Measurements from ENCODE around the gene TP53I13. TPM values are rescaled to one million over a fixed set of nuclear protein-coding genes. Genes with fewer than 3 reads are reported as not detected.

Gene TP53I13
- total and polyA plus RNA-seq, 2 of the 13 experiments (the other 11 are each of a cell fraction or from before 2014, with no cell fraction given), result 16.9 to 25.7 TPM

DNA sequence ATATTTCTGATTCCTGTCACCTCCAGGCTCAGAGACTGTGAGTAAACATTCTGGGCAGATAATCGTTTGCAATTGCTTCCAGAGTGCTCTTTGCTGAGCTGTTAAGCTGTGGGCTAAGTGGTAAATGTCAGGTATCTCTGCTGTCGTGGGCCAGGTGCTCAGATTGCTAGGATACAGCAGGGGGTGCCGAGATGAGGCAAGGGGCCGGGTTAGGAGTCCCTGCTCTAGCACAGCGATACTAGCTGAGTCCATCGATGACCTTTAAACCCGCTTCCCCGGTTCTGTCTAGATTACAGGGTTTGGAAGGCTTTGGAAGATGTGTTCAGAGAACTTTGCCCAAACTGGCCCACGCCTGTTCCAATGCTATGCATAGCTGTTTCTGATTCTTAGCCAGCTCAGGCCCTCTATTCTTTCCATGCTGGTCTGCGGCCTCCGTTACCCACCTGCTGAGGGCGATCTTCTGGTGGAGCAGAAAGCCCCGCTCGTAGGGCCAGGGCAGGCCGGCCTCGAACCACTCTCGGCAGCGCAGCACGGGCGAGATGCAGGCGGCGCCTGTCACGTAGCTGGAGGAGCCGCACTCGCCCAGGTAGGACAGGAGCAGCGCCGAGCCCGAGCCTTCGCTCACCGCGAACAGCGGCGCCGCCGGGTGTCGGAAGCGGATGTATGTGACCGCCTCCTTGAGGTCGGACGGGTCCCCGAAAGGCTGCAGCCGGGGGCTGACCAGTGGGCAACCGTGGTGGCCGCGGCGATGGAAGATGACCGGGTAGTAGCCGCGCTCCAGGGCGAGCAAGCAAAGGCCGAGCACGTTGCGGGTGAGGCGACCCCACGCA lies 2.6 kb upstream of the TP53I13 start (continued):
- no peak for TF ChIP-seq MBD4 (IDR thresholded peaks at IDR 0.05; ENCODE audit: borderline replicate concordance, low read length)
- 0 out of 2 replicates have a peak, but pooled peaks have one; percentile 10 for TF ChIP-seq ZNF792 (CRISPR knock-in tag; IDR thresholded peaks at IDR 0.05)
- TF ChIP-seq ZNF333 (CRISPR knock-in tag; IDR thresholded peaks at IDR 0.05; ENCODE audit: borderline replicate concordance), result peak; percentile 69
- no peak for TF ChIP-seq XRCC5 (optimal IDR thresholded peaks at IDR 0.05; ENCODE audit: low read length)
- TF ChIP-seq, protein P1, sequence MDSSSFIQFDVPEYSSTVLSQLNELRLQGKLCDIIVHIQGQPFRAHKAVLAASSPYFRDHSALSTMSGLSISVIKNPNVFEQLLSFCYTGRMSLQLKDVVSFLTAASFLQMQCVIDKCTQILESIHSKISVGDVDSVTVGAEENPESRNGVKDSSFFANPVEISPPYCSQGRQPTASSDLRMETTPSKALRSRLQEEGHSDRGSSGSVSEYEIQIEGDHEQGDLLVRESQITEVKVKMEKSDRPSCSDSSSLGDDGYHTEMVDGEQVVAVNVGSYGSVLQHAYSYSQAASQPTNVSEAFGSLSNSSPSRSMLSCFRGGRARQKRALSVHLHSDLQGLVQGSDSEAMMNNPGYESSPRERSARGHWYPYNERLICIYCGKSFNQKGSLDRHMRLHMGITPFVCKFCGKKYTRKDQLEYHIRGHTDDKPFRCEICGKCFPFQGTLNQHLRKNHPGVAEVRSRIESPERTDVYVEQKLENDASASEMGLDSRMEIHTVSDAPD (CRISPR knock-in tag; IDR thresholded peaks at IDR 0.05), result 0 out of 2 replicates have a peak, but pooled peaks have one; percentile 5
- peak; percentile 25; the same call in 1 of the 2 replicates for TF ChIP-seq ETV5 (CRISPR knock-in tag; IDR thresholded peaks at IDR 0.05; ENCODE audit: borderline replicate concordance)
- 0 out of 2 replicates have a peak, but pooled peaks have one; percentile 20 for TF ChIP-seq FOXO1 (CRISPR knock-in tag; IDR thresholded peaks at IDR 0.05)
- TF ChIP-seq ZNF790 (CRISPR knock-in tag; IDR thresholded peaks at IDR 0.05; ENCODE audit: borderline replicate concordance), result peak; percentile 83; the same call in 1 of the 2 replicates
- TF ChIP-seq, protein P2, sequence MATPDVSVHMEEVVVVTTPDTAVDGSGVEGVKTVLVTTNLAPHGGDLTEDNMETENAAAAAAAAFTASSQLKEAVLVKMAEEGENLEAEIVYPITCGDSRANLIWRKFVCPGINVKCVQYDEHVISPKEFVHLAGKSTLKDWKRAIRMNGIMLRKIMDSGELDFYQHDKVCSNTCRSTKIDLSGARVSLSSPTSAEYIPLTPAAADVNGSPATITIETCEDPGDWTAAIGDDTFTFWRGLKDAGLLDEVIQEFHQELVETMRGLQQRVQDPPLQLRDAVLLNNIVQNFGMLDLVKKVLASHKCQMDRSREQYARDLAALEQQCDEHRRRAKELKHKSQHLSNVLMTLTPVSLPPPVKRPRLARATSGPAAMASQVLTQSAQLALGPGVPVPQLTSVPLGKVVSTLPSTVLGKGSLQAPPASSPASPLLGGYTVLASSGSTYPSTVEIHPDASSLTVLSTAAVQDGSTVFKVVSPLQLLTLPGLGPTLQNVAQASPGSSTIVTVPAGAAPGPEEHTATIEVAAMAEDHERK (CRISPR knock-in tag; IDR thresholded peaks at IDR 0.05; ENCODE audit: low read depth), result no peak
- peak; percentile 49; the same call in 1 of the 2 replicates for TF ChIP-seq ZNF772 (CRISPR knock-in tag; IDR thresholded peaks at IDR 0.05)
- no peak for TF ChIP-seq ETV6 (CRISPR knock-in tag; conservative IDR thresholded peaks at IDR 0.05)
- TF ChIP-seq, protein P3, sequence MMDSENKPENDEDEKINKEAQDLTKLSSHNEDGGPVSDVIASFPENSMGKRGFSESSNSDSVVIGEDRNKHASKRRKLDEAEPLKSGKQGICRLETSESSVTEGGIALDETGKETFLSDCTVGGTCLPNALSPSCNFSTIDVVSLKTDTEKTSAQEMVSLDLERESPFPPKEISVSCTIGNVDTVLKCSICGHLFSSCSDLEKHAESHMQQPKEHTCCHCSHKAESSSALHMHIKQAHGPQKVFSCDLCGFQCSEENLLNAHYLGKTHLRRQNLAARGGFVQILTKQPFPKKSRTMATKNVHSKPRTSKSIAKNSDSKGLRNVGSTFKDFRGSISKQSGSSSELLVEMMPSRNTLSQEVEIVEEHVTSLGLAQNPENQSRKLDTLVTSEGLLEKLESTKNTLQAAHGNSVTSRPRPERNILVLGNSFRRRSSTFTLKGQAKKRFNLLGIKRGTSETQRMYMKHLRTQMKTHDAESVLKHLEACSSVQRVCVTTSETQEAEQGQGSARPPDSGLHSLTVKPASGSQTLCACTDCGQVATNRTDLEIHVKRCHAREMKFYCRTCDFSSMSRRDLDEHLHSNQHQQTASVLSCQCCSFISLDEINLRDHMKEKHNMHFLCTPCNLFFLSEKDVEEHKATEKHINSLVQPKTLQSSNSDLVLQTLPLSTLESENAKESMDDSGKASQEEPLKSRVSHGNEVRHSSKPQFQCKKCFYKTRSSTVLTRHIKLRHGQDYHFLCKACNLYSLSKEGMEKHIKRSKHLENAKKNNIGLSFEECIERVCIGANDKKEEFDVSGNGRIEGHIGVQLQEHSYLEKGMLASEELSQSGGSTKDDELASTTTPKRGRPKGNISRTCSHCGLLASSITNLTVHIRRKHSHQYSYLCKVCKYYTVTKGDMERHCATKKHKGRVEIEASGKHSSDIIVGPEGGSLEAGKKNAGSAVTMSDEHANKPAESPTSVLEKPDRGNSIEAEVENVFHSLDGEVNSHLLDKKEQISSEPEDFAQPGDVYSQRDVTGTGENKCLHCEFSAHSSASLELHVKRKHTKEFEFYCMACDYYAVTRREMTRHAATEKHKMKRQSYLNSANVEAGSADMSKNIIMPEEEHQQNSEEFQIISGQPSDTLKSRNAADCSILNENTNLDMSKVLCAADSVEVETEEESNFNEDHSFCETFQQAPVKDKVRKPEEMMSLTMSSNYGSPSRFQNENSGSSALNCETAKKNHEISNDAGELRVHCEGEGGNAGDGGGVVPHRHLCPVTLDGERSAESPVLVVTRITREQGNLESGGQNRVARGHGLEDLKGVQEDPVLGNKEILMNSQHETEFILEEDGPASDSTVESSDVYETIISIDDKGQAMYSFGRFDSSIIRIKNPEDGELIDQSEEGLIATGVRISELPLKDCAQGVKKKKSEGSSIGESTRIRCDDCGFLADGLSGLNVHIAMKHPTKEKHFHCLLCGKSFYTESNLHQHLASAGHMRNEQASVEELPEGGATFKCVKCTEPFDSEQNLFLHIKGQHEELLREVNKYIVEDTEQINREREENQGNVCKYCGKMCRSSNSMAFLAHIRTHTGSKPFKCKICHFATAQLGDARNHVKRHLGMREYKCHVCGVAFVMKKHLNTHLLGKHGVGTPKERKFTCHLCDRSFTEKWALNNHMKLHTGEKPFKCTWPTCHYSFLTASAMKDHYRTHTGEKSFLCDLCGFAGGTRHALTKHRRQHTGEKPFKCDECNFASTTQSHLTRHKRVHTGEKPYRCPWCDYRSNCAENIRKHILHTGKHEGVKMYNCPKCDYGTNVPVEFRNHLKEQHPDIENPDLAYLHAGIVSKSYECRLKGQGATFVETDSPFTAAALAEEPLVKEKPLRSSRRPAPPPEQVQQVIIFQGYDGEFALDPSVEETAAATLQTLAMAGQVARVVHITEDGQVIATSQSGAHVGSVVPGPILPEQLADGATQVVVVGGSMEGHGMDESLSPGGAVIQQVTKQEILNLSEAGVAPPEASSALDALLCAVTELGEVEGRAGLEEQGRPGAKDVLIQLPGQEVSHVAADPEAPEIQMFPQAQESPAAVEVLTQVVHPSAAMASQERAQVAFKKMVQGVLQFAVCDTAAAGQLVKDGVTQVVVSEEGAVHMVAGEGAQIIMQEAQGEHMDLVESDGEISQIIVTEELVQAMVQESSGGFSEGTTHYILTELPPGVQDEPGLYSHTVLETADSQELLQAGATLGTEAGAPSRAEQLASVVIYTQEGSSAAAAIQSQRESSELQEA (CRISPR knock-in tag; IDR thresholded peaks at IDR 0.05; ENCODE audit: not compliant biosample characterization), result peak; percentile 10
- TF ChIP-seq, protein P4, sequence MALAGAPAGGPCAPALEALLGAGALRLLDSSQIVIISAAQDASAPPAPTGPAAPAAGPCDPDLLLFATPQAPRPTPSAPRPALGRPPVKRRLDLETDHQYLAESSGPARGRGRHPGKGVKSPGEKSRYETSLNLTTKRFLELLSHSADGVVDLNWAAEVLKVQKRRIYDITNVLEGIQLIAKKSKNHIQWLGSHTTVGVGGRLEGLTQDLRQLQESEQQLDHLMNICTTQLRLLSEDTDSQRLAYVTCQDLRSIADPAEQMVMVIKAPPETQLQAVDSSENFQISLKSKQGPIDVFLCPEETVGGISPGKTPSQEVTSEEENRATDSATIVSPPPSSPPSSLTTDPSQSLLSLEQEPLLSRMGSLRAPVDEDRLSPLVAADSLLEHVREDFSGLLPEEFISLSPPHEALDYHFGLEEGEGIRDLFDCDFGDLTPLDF (CRISPR knock-in tag; IDR thresholded peaks at IDR 0.05), result no peak
- TF ChIP-seq ZNF781 (CRISPR knock-in tag; IDR thresholded peaks at IDR 0.05; ENCODE audit: borderline replicate concordance, not compliant biosample characterization), result no peak
- TF ChIP-seq KLF12 (CRISPR knock-in tag; IDR thresholded peaks at IDR 0.05; ENCODE audit: borderline replicate concordance), result no peak
- peak; percentile 9 for TF ChIP-seq ASH2L (IDR thresholded peaks at IDR 0.05; ENCODE audit: insufficient read length, low read depth, low read length)

Data from HepG2 (cell line).